ENCODE measurements around the gene GNAO1. TPM values are rescaled to one million over a fixed set of nuclear protein-coding genes. Genes with fewer than 3 reads are reported as not detected.

The GNAO1 gene
- polyA plus RNA-seq, 3 donors = not detected

- intact Hi-C loops (cut with micrococcal nuclease) = no loop called here
- Histone ChIP-seq H4K20me1 (ENCODE audit: insufficient read depth, low read length) (no peaks in the 10 kb centered on the region), H3K27ac (ENCODE audit: low read depth in 1 of 2, low read length in 2 of 2) (no peak overlapping the region), H2AFZ (ENCODE audit: insufficient read depth, low read depth, low read length, poor library complexity, severe bottlenecking) (no peak overlapping the region), H3K79me2 (ENCODE audit: insufficient read depth, low read length) (no peaks in the 10 kb centered on the region), H3K9me3 (replicated peaks in 1 of 2; ENCODE audit: control insufficient read depth in 1 of 2, insufficient read depth in 1 of 2, low read length in 2 of 2) (no peaks in the 10 kb centered on the region), H3K4me1 (ENCODE audit: control insufficient read depth in 1 of 2, insufficient read depth in 2 of 2, low read length in 2 of 2) (peaks cover 5 to 6% of the 10 kb centered on the region in 2 donors), H3K4me3 (replicated peaks in 1 of 3; ENCODE audit: low read depth in 2 of 3, low read length in 3 of 3) (no peak overlapping the region), H3K9ac (ENCODE audit: insufficient read depth, low read length, poor library complexity, severe bottlenecking) (no peak overlapping the region), H3K36me3 (replicated peaks in 1 of 2; ENCODE audit: control insufficient read depth in 1 of 2, insufficient read depth in 2 of 2, low read length in 2 of 2) (no peaks in the 10 kb centered on the region), H3K27me3 (ENCODE audit: control insufficient read depth in 2 of 2, insufficient read depth in 2 of 2, low read length in 2 of 2) (peaks cover 0 to 6% of the 10 kb centered on the region in 2 donors), H3K4me2 (replicated peaks; ENCODE audit: extremely low read depth, low read length, poor library complexity, severe bottlenecking) (no peak overlapping the region)
- H3K9me3 Mint-ChIP-seq = peaks cover 0 to 2% (median 0%) of the 10 kb centered on the region in 7 donors
- H3K27ac Mint-ChIP-seq = peak overlapping the region in 1 of 7 donors; percentile 28
- no peak overlapping the region for H3K4me3 Mint-ChIP-seq
- H3K27me3 Mint-ChIP-seq (ENCODE audit: low read depth in 3 of 3) = peaks cover 6 to 16% (median 12%) of the 10 kb centered on the region in 3 donors
- 82% methylated on average over 2 of the region's 7 CpGs for WGBS (ENCODE audit: insufficient coverage)
- no peaks in the 10 kb centered on the region for H3K36me3 Mint-ChIP-seq
- no peak for DNase-seq
- peaks cover 8% of the 10 kb centered on the region for H3K4me1 Mint-ChIP-seq
- TF ChIP-seq CTCF (IDR thresholded peaks at IDR 0.05) = no peak
Observed at GRCh38 chr16:56320811-56321558, 129.7 kb downstream of the GNAO1 start.

GRCh38 chr16:56321571-56321970 is 130.3 kb downstream of the GNAO1 start:
- Histone ChIP-seq H3K79me2 (ENCODE audit: insufficient read depth, low read length) (no peaks in the 10 kb centered on the region), H4K20me1 (ENCODE audit: insufficient read depth, low read length) (no peaks in the 10 kb centered on the region), H3K9me3 (replicated peaks in 1 of 2; ENCODE audit: control insufficient read depth in 1 of 2, insufficient read depth in 1 of 2, low read length in 2 of 2) (no peaks in the 10 kb centered on the region), H3K4me2 (replicated peaks; ENCODE audit: extremely low read depth, low read length, poor library complexity, severe bottlenecking) (no peak overlapping the region), H3K4me1 (ENCODE audit: control insufficient read depth in 1 of 2, insufficient read depth in 2 of 2, low read length in 2 of 2) (peaks cover 5 to 6% of the 10 kb centered on the region in 2 donors), H3K36me3 (replicated peaks in 1 of 2; ENCODE audit: control insufficient read depth in 1 of 2, insufficient read depth in 2 of 2, low read length in 2 of 2) (no peaks in the 10 kb centered on the region), H3K27ac (ENCODE audit: low read depth in 1 of 2, low read length in 2 of 2) (no peak overlapping the region), H3K27me3 (ENCODE audit: control insufficient read depth in 2 of 2, insufficient read depth in 2 of 2, low read length in 2 of 2) (peaks cover 0 to 6% of the 10 kb centered on the region in 2 donors), H3K9ac (ENCODE audit: insufficient read depth, low read length, poor library complexity, severe bottlenecking) (no peak overlapping the region), H2AFZ (ENCODE audit: insufficient read depth, low read depth, low read length, poor library complexity, severe bottlenecking) (no peak overlapping the region), H3K4me3 (replicated peaks in 1 of 3; ENCODE audit: low read depth in 2 of 3, low read length in 3 of 3) (no peak overlapping the region)
- DNase-seq = no peak
- Mint-ChIP-seq H3K36me3 (no peaks in the 10 kb centered on the region), H3K4me3 (no peak overlapping the region), H3K9me3 (peaks cover 0 to 2% (median 0%) of the 10 kb centered on the region in 7 donors), H3K27me3 (ENCODE audit: low read depth in 3 of 3) (peaks cover 4 to 15% (median 12%) of the 10 kb centered on the region in 3 donors), H3K27ac (no peak overlapping the region), H3K4me1 (peaks cover 10% of the 10 kb centered on the region)
- 83% methylated on average over 9 of the region's 9 CpGs for WGBS (ENCODE audit: insufficient coverage)
- intact Hi-C loops (cut with micrococcal nuclease) = no loop called here
- TF ChIP-seq CTCF (IDR thresholded peaks at IDR 0.05) = no peak

Measured in CD14-positive monocyte (primary cell).